MCF 10A (cell line): ENCODE measurements around the gene FCGR2B. TPM values are rescaled to one million over a fixed set of nuclear protein-coding genes. Genes with fewer than 3 reads are reported as not detected.
A peak's percentile ranks its signal among the peaks of the same experiment; 100 is the strongest.

Experiments
- BruUV-seq: library from RNA; stranded (reverse); fragments of 400-500 nt; replicated peaks from 2 replicates; lab custom pipeline; 2021; lab: Mats Ljungman, UMichigan
- CTCF ChIA-PET: fragments of 300-600 bp; sonication (Branson Sonifier 250); formaldehyde crosslinking; extraction: SDS; loops from one replicate; lab custom pipeline; 2021; ENCODE audit warnings: antibody characterized with exemption, inconsistent platforms; lab: Yijun Ruan, JAX
- POLR2A ChIA-PET: fragments of 300-600, 350-650 bp; sonication (Branson Sonifier 250); formaldehyde crosslinking; extraction: SDS; loops from one replicate; lab custom pipeline; 2020; ENCODE audit warnings: antibody characterized with exemption, inconsistent platforms; lab: Yijun Ruan, JAX
- DNase-seq: peaks from one replicate; pipeline ENCODE4 v3.0.0-alpha.2; 2018; ENCODE audit not compliant: unreplicated experiment
- H3K27ac Mint-ChIP-seq: one replicate; pipeline ENCODE4 v1.8.0; 2022; ENCODE audit warnings: mild to moderate bottlenecking, low read depth, mixed read lengths; ENCODE audit not compliant: unreplicated experiment
- H3K27me3 Mint-ChIP-seq: one replicate; pipeline ENCODE4 v1.8.0; 2022; ENCODE audit warnings: mixed read lengths; ENCODE audit not compliant: insufficient read depth, unreplicated experiment
- H3K36me3 Mint-ChIP-seq: one replicate; pipeline ENCODE4 v1.8.0; 2022; ENCODE audit warnings: mild to moderate bottlenecking, moderate library complexity, mixed read lengths; ENCODE audit not compliant: insufficient read depth, unreplicated experiment
- H3K4me1 Mint-ChIP-seq: one replicate; pipeline ENCODE4 v1.8.0; 2022; ENCODE audit warnings: mixed read lengths; ENCODE audit not compliant: insufficient read depth, unreplicated experiment
- H3K4me3 Mint-ChIP-seq: one replicate; pipeline ENCODE4 v1.8.0; 2022; ENCODE audit warnings: mild to moderate bottlenecking, moderate library complexity, mixed read lengths; ENCODE audit not compliant: unreplicated experiment
- H3K9me3 Mint-ChIP-seq: one replicate; pipeline ENCODE4 v1.8.0; 2022; ENCODE audit warnings: mixed read lengths; ENCODE audit not compliant: unreplicated experiment
- intact Hi-C: fragments of 100-400 bp; cut with micrococcal nuclease; formaldehyde crosslinking; loops from 2 replicates; pipeline ENCODE4 v1.14.1; 2022
- total RNA-seq: library from RNA; stranded (reverse); gene quantifications from 2 replicates; pipeline ENCODE4 v1.2.3, GENCODE V29; 2022
- TF ChIP-seq, protein P1 (sequence below): fragments of 200-600 bp; IDR thresholded peaks from one replicate; pipeline ENCODE4 v1.8.0; 2022; ENCODE audit warnings: antibody characterized with exemption, mild to moderate bottlenecking; ENCODE audit not compliant: unreplicated experiment

Gene FCGR2B
- total RNA-seq, 1 experiment from 2014 or later, result not detected

GRCh38 chr1:161705537-161705936 is 42.6 kb downstream of the FCGR2B start:
- POLR2A ChIA-PET, result interaction anchor here (0.7 kb wide), 1 partner anchor 9 kb away, joined by 4 read pairs; no protein-coding TSS in a partner anchor
- H3K27me3 Mint-ChIP-seq, result no peaks in the 10 kb centered on the region
- no peak for DNase-seq
- no peaks in the 10 kb centered on the region for H3K36me3 Mint-ChIP-seq
- CTCF ChIA-PET, result interaction anchor here (0.6 kb wide), 1 partner anchor 207 kb away, joined by 4 read pairs; no protein-coding TSS in a partner anchor
- BruUV-seq, result no TSS peak
- no peak overlapping the region for H3K27ac Mint-ChIP-seq
- no peak overlapping the region for H3K4me3 Mint-ChIP-seq
- no peaks in the 10 kb centered on the region for H3K9me3 Mint-ChIP-seq
- peaks cover 3% of the 10 kb centered on the region for H3K4me1 Mint-ChIP-seq
- TF ChIP-seq, protein P1, sequence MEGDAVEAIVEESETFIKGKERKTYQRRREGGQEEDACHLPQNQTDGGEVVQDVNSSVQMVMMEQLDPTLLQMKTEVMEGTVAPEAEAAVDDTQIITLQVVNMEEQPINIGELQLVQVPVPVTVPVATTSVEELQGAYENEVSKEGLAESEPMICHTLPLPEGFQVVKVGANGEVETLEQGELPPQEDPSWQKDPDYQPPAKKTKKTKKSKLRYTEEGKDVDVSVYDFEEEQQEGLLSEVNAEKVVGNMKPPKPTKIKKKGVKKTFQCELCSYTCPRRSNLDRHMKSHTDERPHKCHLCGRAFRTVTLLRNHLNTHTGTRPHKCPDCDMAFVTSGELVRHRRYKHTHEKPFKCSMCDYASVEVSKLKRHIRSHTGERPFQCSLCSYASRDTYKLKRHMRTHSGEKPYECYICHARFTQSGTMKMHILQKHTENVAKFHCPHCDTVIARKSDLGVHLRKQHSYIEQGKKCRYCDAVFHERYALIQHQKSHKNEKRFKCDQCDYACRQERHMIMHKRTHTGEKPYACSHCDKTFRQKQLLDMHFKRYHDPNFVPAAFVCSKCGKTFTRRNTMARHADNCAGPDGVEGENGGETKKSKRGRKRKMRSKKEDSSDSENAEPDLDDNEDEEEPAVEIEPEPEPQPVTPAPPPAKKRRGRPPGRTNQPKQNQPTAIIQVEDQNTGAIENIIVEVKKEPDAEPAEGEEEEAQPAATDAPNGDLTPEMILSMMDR, result no peak
- intact Hi-C loops, result no loop called here

GRCh38 chr1:161706113-161706481 is 43.2 kb downstream of the FCGR2B start:
- H3K27ac Mint-ChIP-seq, result no peak overlapping the region
- H3K9me3 Mint-ChIP-seq, result no peaks in the 10 kb centered on the region
- no peak overlapping the region for H3K4me3 Mint-ChIP-seq
- no peaks in the 10 kb centered on the region for H3K27me3 Mint-ChIP-seq
- peaks cover 7% of the 10 kb centered on the region for H3K4me1 Mint-ChIP-seq
- TF ChIP-seq, protein P1, result no peak
- ChIA-PET POLR2A (interaction anchor here (1.0 to 3.1 kb wide), 4 partner anchors 9 to 30 kb away, joined by 3 to 32 read pairs (median 6); no protein-coding TSS in a partner anchor), CTCF (interaction anchor here (1.3 to 2.0 kb wide), 2 partner anchors 21 to 23 kb away, joined by 3 to 11 read pairs; no protein-coding TSS in a partner anchor)
- H3K36me3 Mint-ChIP-seq, result no peaks in the 10 kb centered on the region
- DNase-seq, result no peak
- BruUV-seq, result no TSS peak
- intact Hi-C loops, result no loop called here

GRCh38 chr1:161706482-161707347 is 43.8 kb downstream of the FCGR2B start, which contains the start of gene FCRLA:
Gene FCRLA, plus strand, starts transcription at chr1:161707229. Its CDS starts 36 bp downstream, at chr1:161707265.
- Mint-ChIP-seq H3K36me3 (no peaks in the 10 kb centered on the region), H3K27me3 (no peaks in the 10 kb centered on the region), H3K27ac (no peak within 1 kb of the TSS), H3K4me1 (peaks cover 7% of the 10 kb centered on the region), H3K9me3 (no peaks in the 10 kb centered on the region), H3K4me3 (no peak within 1 kb of the TSS)
- TF ChIP-seq, protein P1, result no peak
- TSS peak; percentile 94 for BruUV-seq
- ChIA-PET POLR2A (interaction anchor here (1.0 to 3.1 kb wide), 7 partner anchors 9 to 60 kb away, joined by 3 to 32 read pairs (median 3); partner anchors contain the start of gene ATF6), CTCF (interaction anchor here (0.6 to 2.0 kb wide), 6 partner anchors 20 to 31 kb away, joined by 3 to 11 read pairs (median 4); no protein-coding TSS in a partner anchor)
- DNase-seq, result peak; percentile 80
- intact Hi-C loops, result no loop called here

- ChIA-PET CTCF (interaction anchor here (1.0 to 2.0 kb wide), 7 partner anchors 15 to 220 kb away, joined by 3 to 11 read pairs (median 6); no protein-coding TSS in a partner anchor), POLR2A (interaction anchor here (1.0 to 3.1 kb wide), 6 partner anchors 8 to 59 kb away, joined by 3 to 32 read pairs (median 4); partner anchors contain the start of gene ATF6)
- intact Hi-C loops, result no loop called here
- H3K4me3 Mint-ChIP-seq, result no peak overlapping the region
- no peak overlapping the region for H3K27ac Mint-ChIP-seq
- no TSS peak for BruUV-seq
- H3K27me3 Mint-ChIP-seq, result no peaks in the 10 kb centered on the region
- H3K4me1 Mint-ChIP-seq, result peaks cover 7% of the 10 kb centered on the region
- TF ChIP-seq, protein P1, result no peak
- no peaks in the 10 kb centered on the region for H3K36me3 Mint-ChIP-seq
- no peaks in the 10 kb centered on the region for H3K9me3 Mint-ChIP-seq
- DNase-seq, result no peak
Observed at GRCh38 chr1:161707503-161707902, 44.6 kb downstream of the FCGR2B start.
